Endothelial cell of umbilical vein (primary cell): ENCODE results near the gene PHF1. TPM values are rescaled to one million over a fixed set of nuclear protein-coding genes. Genes with fewer than 3 reads are reported as not detected.

Experiments used
- BruUV-seq: library from RNA; stranded (reverse); fragments of 400-500 nt; replicated peaks from 2 replicates; lab custom pipeline; 2021; lab: Mats Ljungman, UMichigan
- CTCF ChIA-PET: fragments of 300-600, 350-600 bp; sonication (Branson Sonifier 250); formaldehyde crosslinking; loops from one replicate; lab custom pipeline; 2021; ENCODE audit warnings: antibody characterized with exemption, inconsistent platforms; lab: Charles Lee
- POLR2A ChIA-PET: fragments of 300-600, 350-600 bp; sonication (Branson Sonifier 250); formaldehyde crosslinking; loops from one replicate; lab custom pipeline; 2021; ENCODE audit warnings: antibody characterized with exemption, inconsistent platforms; lab: Charles Lee
- DNase-seq: peaks from one replicate; pipeline ENCODE4 v3.0.0-alpha.2; 2011; ENCODE audit warnings: low read depth, low spot score
- FAIRE-seq: peaks from 2 replicates; lab custom pipeline; 2011; peaks lifted over from hg19 to GRCh38; lab: Jason Lieb, UNC
- H2AFZ ChIP-seq: 2 replicates; pipeline ENCODE4 v1.6.0; 2012; ENCODE audit warnings: low read depth, low read length, control low read depth, inconsistent platforms
- H3K27ac ChIP-seq: 2 replicates; pipeline ENCODE4 v1.5.1; 2011; ENCODE audit warnings: low read depth, mild to moderate bottlenecking, control low read depth, low read length, moderate library complexity; ENCODE audit not compliant: insufficient read depth
- H3K27me3 ChIP-seq, 2 experiments: 2 replicates each; pipeline versions ENCODE4 v1.6.0 to v1.6.1; 2011; ENCODE audit warnings: low read length in 2 of 2, mixed read lengths in 1 of 2; ENCODE audit not compliant: control insufficient read depth in 2 of 2, insufficient read depth in 2 of 2
- H3K36me3 ChIP-seq, 2 experiments: 2 replicates in 1 of 2; 3 replicates in 1 of 2; pipeline ENCODE4 v1.5.1; 2011; ENCODE audit warnings: low read length in 2 of 2, mild to moderate bottlenecking in 1 of 2, moderate library complexity in 1 of 2; ENCODE audit not compliant: control insufficient read depth in 2 of 2, insufficient read depth in 2 of 2; ENCODE audit errors: extremely low read depth in 1 of 2
- H3K4me1 ChIP-seq: 3 replicates; pipeline ENCODE4 v1.5.1; 2011; ENCODE audit warnings: mild to moderate bottlenecking, low read length; ENCODE audit not compliant: control insufficient read depth, insufficient read depth; ENCODE audit errors: extremely low read depth
- H3K4me2 ChIP-seq: 2 replicates; pipeline ENCODE4 v1.6.1; 2011; ENCODE audit warnings: low read length, control low read depth, mixed read lengths; ENCODE audit not compliant: insufficient read depth
- H3K4me3 ChIP-seq, 3 experiments: fragments of 200-600 bp in 1 of 3; sonication (generic), shearing (Covaris generic) in 1 of 3; replicated peaks in 1 of 3; 2 replicates each; pipeline ENCODE4 v1.5.1; 2011 to 2016; ENCODE audit warnings: control low read depth in 3 of 3, low read length in 3 of 3, mild to moderate bottlenecking in 2 of 3, inconsistent platforms in 1 of 3, low read depth in 1 of 3, moderate library complexity in 1 of 3; ENCODE audit not compliant: insufficient read depth in 1 of 3
- H3K79me2 ChIP-seq: 2 replicates; pipeline ENCODE4 v1.6.0; 2012; ENCODE audit warnings: low read length, inconsistent platforms; ENCODE audit not compliant: control insufficient read depth, insufficient read depth
- H3K9ac ChIP-seq: replicated peaks from 2 replicates; pipeline ENCODE3; 2011; ENCODE audit warnings: low read length, control low read depth; ENCODE audit not compliant: insufficient read depth; ENCODE audit errors: extremely low read depth
- H3K9me1 ChIP-seq: replicated peaks from 3 replicates; pipeline ENCODE4 v1.6.0; 2011; ENCODE audit warnings: mild to moderate bottlenecking, low read length; ENCODE audit not compliant: control insufficient read depth, insufficient read depth; ENCODE audit errors: extremely low read depth
- H3K9me3 ChIP-seq: replicated peaks from 2 replicates; pipeline ENCODE4 v1.5.1; 2012; ENCODE audit warnings: low read length, inconsistent platforms; ENCODE audit not compliant: control insufficient read depth, insufficient read depth
- H4K20me1 ChIP-seq: replicated peaks from 2 replicates; pipeline ENCODE3; 2011; ENCODE audit warnings: mild to moderate bottlenecking, low read length; ENCODE audit not compliant: control insufficient read depth, insufficient read depth; ENCODE audit errors: extremely low read depth
- CTCF ChIP-seq, 2 donors: IDR thresholded peaks; 1 replicate in 1 of 2; 2 replicates in 1 of 2; pipeline ENCODE4 v1.5.1; 2011; ENCODE audit warnings: low read length in 2 of 2, mild to moderate bottlenecking in 2 of 2, moderate library complexity in 2 of 2, control low read depth in 1 of 2, inconsistent platforms in 1 of 2, low read depth in 1 of 2; ENCODE audit not compliant: insufficient read depth in 1 of 2; ENCODE audit errors: extremely low read depth in 1 of 2
- EZH2 ChIP-seq: IDR thresholded peaks from 2 replicates; pipeline ENCODE4 v1.6.1; 2012; ENCODE audit warnings: borderline replicate concordance, low read depth, mild to moderate bottlenecking, moderate library complexity, low read length, inconsistent platforms; ENCODE audit not compliant: severe bottlenecking
- FOS ChIP-seq: IDR thresholded peaks from 2 replicates; pipeline ENCODE4 v1.6.1; 2011; ENCODE audit warnings: mild to moderate bottlenecking, low read length, moderate library complexity, borderline replicate concordance; ENCODE audit not compliant: insufficient read depth
- GATA2 ChIP-seq: IDR thresholded peaks from 2 replicates; pipeline ENCODE4 v1.7.0; 2011; ENCODE audit warnings: low read depth, mild to moderate bottlenecking, moderate library complexity, mixed read lengths, low read length; ENCODE audit not compliant: insufficient read length, insufficient read depth
- JUN ChIP-seq: IDR thresholded peaks from 2 replicates; pipeline ENCODE4 v1.6.1; 2011; ENCODE audit warnings: borderline replicate concordance, low read depth; ENCODE audit not compliant: insufficient read length, insufficient read depth
- MAX ChIP-seq: IDR thresholded peaks from 2 replicates; pipeline ENCODE4 v1.6.1; 2011; ENCODE audit not compliant: insufficient read depth, insufficient read length
- MYC ChIP-seq: IDR thresholded peaks from one replicate; pipeline ENCODE4 v1.6.1; 2011; ENCODE audit warnings: mild to moderate bottlenecking, low read depth, low read length
- POLR2A ChIP-seq: IDR thresholded peaks from 2 replicates; pipeline ENCODE4 v1.6.1; 2012; ENCODE audit warnings: low read depth, mild to moderate bottlenecking, control low read depth, low read length
- POLR2AphosphoS5 ChIP-seq: IDR thresholded peaks from 2 replicates; pipeline ENCODE4 v1.6.1; 2012; ENCODE audit warnings: low read depth, mild to moderate bottlenecking, control low read depth, low read length, moderate library complexity; ENCODE audit not compliant: insufficient read depth
- dilution Hi-C: fragments of 300-500 bp; cut with MboI; formaldehyde crosslinking; loops from one replicate; pipeline ENCODE4 v1.15.0; 2019; ENCODE audit warnings: low sequenced_read_pairs; ENCODE audit not compliant: extremely low pct_ligation_motif_present
- intact Hi-C: fragments of 100-400 bp; cut with micrococcal nuclease; formaldehyde crosslinking; loops from one replicate; pipeline ENCODE4 v1.10.0; 2022
- polyA plus RNA-seq, 4 experiments: library from polyadenylated mRNA; depleted of rRNA in 3 of 4; stranded (reverse) in 3 of 4; unstranded in 1 of 4; fragments of >200 nt; gene quantifications; 2 replicates each; pipeline versions ENCODE4 v1.2.1 to v1.2.3, GENCODE V29; 2011 to 2012; ENCODE audit warnings: missing spikeins in 1 of 4
- total RNA-seq: library from RNA; stranded (reverse); gene quantifications from 2 replicates; pipeline ENCODE4 v1.2.3, GENCODE V29; 2021

Gene PHF1
- total and polyA plus RNA-seq, 2 donors (not counting 3 experiments of a cell fraction or from before 2014, with no cell fraction given) = 32.5 to 53.1 TPM

- H3K79me2 ChIP-seq = no peaks in the 10 kb centered on the region
- no peak overlapping the region for H2AFZ ChIP-seq
- intact Hi-C loops (no loop called here), dilution Hi-C loops (no loop called here)
- no peaks in the 10 kb centered on the region for H3K9me1 ChIP-seq
- no peaks in the 10 kb centered on the region for H3K27me3 ChIP-seq
- no TSS peak for BruUV-seq
- H3K27ac ChIP-seq = no peak overlapping the region
- no peaks in the 10 kb centered on the region for H3K4me1 ChIP-seq
- no peak for TF ChIP-seq GATA2
- no peak for TF ChIP-seq MAX
- no peak for TF ChIP-seq FOS
- TF ChIP-seq CTCF (IDR thresholded peaks at IDR 0.05; ENCODE audit: extremely low read depth in 1 of 2, insufficient read depth in 1 of 2, low read depth in 1 of 2, low read length in 2 of 2) = no peak
- TF ChIP-seq JUN = no peak
- TF ChIP-seq POLR2A = no peak
- no peak for TF ChIP-seq POLR2AphosphoS5
- no peak for TF ChIP-seq EZH2
- no peak for TF ChIP-seq MYC
- FAIRE-seq = no peak
- CTCF ChIA-PET = interaction anchor here (1.1 kb wide), 1 partner anchor 12 kb away, joined by 3 read pairs; no protein-coding TSS in a partner anchor
- H4K20me1 ChIP-seq = no peaks in the 10 kb centered on the region
- peaks cover 3 to 23% of the 10 kb centered on the region in 2 experiments for H3K36me3 ChIP-seq
- POLR2A ChIA-PET = interaction anchor here (2.5 kb wide), 1 partner anchor 17 kb away, joined by 6 read pairs; the partner anchor contains the start of gene ZBTB9
- no peaks in the 10 kb centered on the region for H3K9me3 ChIP-seq
- no peak overlapping the region for H3K4me2 ChIP-seq
- no peak overlapping the region for H3K4me3 ChIP-seq
- DNase-seq = no peak
- no peak overlapping the region for H3K9ac ChIP-seq
These were observed 26.9 kb downstream of the PHF1 start for GRCh38 chr6:33437666-33438065.
